ENCODE measurements around the gene IL17B. TPM values are rescaled to one million over a fixed set of nuclear protein-coding genes. Genes with fewer than 3 reads are reported as not detected.

Gene IL17B
- total RNA-seq, 1 experiment from 2014 or later, result not detected

DNA sequence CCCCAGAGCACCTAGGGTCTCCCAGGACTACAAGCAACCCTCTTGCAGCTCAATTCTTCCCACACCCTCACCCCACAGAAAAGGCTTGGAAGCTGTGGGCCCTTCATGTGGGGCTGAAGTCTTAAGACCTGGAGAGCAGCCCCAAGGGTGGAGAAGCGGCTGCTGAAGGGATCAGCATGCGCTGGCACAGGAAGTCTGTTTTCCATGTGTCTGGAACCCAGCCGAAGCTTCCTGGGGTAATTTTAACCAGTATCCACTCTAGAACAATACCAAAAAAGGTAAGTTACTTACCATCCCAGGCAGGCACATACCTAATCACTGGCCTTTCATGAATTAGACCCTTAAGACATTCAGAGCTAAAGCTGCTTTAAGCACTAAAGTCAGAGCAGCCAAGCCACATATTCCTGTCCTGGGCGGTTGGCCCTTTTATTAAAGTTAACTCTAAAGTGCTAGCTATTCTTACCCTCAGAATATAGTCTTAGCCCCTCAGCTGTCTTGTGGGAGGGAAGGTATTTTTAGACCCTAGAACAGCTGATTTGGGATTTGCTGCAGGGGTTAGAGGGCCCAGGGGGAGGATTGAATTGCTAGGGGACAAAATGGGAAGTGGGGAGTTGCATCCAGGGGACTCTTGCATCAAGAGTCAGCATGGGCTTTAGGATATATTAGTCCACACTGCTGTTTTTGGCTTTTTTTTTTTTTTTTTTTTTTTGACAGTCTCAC lies 6.9 kb downstream of the IL17B start:
- Histone ChIP-seq H3K23ac (ENCODE audit: insufficient read length, low read depth, low read length) (no peak overlapping the region), H3K79me1 (ENCODE audit: insufficient read depth, low read depth, low read length, poor library complexity, severe bottlenecking) (no peaks in the 10 kb centered on the region), H4K8ac (replicated peaks; ENCODE audit: insufficient read length, low read depth, low read length) (no peak overlapping the region), H3K27me3 (ENCODE audit: insufficient read depth, low read length) (no peaks in the 10 kb centered on the region), H4K20me1 (ENCODE audit: control insufficient read depth, insufficient read depth, insufficient read length) (no peaks in the 10 kb centered on the region), H2BK5ac (ENCODE audit: insufficient read length, low read length) (no peak overlapping the region), H3K9me3 (ENCODE audit: control insufficient read depth, low read depth, low read length) (no peaks in the 10 kb centered on the region), H2BK20ac (ENCODE audit: low read depth, low read length, poor library complexity, severe bottlenecking) (no peak overlapping the region), H3K56ac (ENCODE audit: insufficient read length, low read depth, low read length) (no peak overlapping the region), H3K14ac (ENCODE audit: insufficient read depth, low read length) (no peak overlapping the region), H3K18ac (ENCODE audit: insufficient read length, low read depth, low read length) (no peak overlapping the region), H3K9ac (ENCODE audit: extremely low read depth, insufficient read length, low read length) (no peak overlapping the region), H2BK120ac (ENCODE audit: low read depth, low read length, poor library complexity, severe bottlenecking) (no peak overlapping the region), H2AK5ac (ENCODE audit: insufficient read length, low read length) (no peak overlapping the region), H3K23me2 (ENCODE audit: insufficient read length, low read depth, low read length, poor library complexity, severe bottlenecking) (no peaks in the 10 kb centered on the region), H2BK12ac (ENCODE audit: insufficient read length, low read depth, low read length) (no peak overlapping the region), H3K4me2 (ENCODE audit: insufficient read depth, insufficient read length, low read length) (no peak overlapping the region), H2BK15ac (ENCODE audit: low read depth, low read length) (no peak overlapping the region), H3K79me2 (ENCODE audit: insufficient read depth, low read length) (no peaks in the 10 kb centered on the region), H3K27ac (ENCODE audit: insufficient read length, low read depth, low read length) (no peak overlapping the region), H4K91ac (ENCODE audit: insufficient read length, low read depth, low read length) (no peak overlapping the region), H2AFZ (ENCODE audit: low read length) (no peak overlapping the region), H3K4ac (ENCODE audit: low read depth, low read length) (no peak overlapping the region), H3T11ph (ENCODE audit: low read length) (no peak overlapping the region), H4K5ac (ENCODE audit: insufficient read length, low read depth, low read length) (no peak overlapping the region), H3K4me1 (ENCODE audit: insufficient read depth, low read length) (no peaks in the 10 kb centered on the region)
- no peaks in the 10 kb centered on the region; a peak in 1 of 5 replicates for H3K9me3 Mint-ChIP-seq
- DNase-seq, result no peak
- peaks cover 17 to 22% of the 10 kb centered on the region in 2 experiments for H3K4me1 Mint-ChIP-seq
- H3K27ac Mint-ChIP-seq, result no peak overlapping the region; a peak in 1 of 7 replicates
- TF ChIP-seq, protein P1, sequence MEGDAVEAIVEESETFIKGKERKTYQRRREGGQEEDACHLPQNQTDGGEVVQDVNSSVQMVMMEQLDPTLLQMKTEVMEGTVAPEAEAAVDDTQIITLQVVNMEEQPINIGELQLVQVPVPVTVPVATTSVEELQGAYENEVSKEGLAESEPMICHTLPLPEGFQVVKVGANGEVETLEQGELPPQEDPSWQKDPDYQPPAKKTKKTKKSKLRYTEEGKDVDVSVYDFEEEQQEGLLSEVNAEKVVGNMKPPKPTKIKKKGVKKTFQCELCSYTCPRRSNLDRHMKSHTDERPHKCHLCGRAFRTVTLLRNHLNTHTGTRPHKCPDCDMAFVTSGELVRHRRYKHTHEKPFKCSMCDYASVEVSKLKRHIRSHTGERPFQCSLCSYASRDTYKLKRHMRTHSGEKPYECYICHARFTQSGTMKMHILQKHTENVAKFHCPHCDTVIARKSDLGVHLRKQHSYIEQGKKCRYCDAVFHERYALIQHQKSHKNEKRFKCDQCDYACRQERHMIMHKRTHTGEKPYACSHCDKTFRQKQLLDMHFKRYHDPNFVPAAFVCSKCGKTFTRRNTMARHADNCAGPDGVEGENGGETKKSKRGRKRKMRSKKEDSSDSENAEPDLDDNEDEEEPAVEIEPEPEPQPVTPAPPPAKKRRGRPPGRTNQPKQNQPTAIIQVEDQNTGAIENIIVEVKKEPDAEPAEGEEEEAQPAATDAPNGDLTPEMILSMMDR (conservative IDR thresholded peaks at IDR 0.05), result no peak
- H3K4me3 Mint-ChIP-seq, result no peak overlapping the region
- WGBS (ENCODE audit: extremely low coverage, insufficient read length, low lambda C conversion rate), result no CpG with 5 or more reads among the region's 4 CpGs
- no peaks in the 10 kb centered on the region for H3K27me3 Mint-ChIP-seq (ENCODE audit: low read depth)
- H3K36me3 Mint-ChIP-seq (ENCODE audit: insufficient read depth in 1 of 3, low read depth in 3 of 3), result peaks cover 0 to 13% (median 0%) of the 10 kb centered on the region in 3 experiments; a peak in 4 of 7 replicates

Measured in H9 (cell line).